Esophagus muscularis mucosa (tissue), 4 donors: ENCODE data around the gene C2. TPM values are rescaled to one million over a fixed set of nuclear protein-coding genes. Genes with fewer than 3 reads are reported as not detected.
A peak's percentile ranks its signal among the peaks of the same experiment; 100 is the strongest.
"Not testable (repeated sequence)": the region's sequence is repeated elsewhere in the genome, so short reads cannot be mapped to it uniquely, and the experiment has no call there.

Experiments
- DNase-seq: peaks from one replicate; pipeline ENCODE4 v3.0.0-alpha.2; 2017; ENCODE audit errors: extremely low spot score
- H3K27ac ChIP-seq, 4 donors: fragments of 200-600 bp; sonication (generic); replicated peaks in 1 of 4; 1 replicate in 3 of 4; 2 replicates in 1 of 4; pipeline ENCODE4 v1.5.1; 2016 to 2019; ENCODE audit warnings: mild to moderate bottlenecking in 1 of 4
- H3K27me3 ChIP-seq, 4 donors: fragments of 200-600 bp; sonication (generic); one replicate each; pipeline versions ENCODE4 v1.5.1 to v1.6.0; 2016 to 2019
- H3K36me3 ChIP-seq, 4 donors: fragments of 200-600 bp; sonication (generic); one replicate each; pipeline ENCODE4 v1.5.1; 2016 to 2019
- H3K4me1 ChIP-seq, 4 donors: fragments of 200-600 bp; sonication (generic); one replicate each; pipeline ENCODE4 v1.5.1; 2016 to 2019
- H3K4me3 ChIP-seq, 4 donors: fragments of 200-600 bp; sonication (generic); 1 replicate in 2 of 4; 2 replicates in 2 of 4; pipeline ENCODE4 v1.5.1; 2016 to 2019; ENCODE audit warnings: mild to moderate bottlenecking in 4 of 4, moderate library complexity in 1 of 4
- H3K9me3 ChIP-seq, 4 donors: fragments of 200-600 bp; sonication (generic); 1 replicate in 3 of 4; 2 replicates in 1 of 4; pipeline ENCODE4 v1.5.1; 2016 to 2019
- CTCF ChIP-seq, 3 experiments: fragments of 200-600 bp in 2 of 3; fragments of 450-650 bp in 1 of 3; sonication (generic) in 2 of 3; IDR thresholded peaks; one replicate each; pipeline ENCODE4 v1.5.1; 2017 to 2019; ENCODE audit warnings: antibody characterized with exemption in 3 of 3, mild to moderate bottlenecking in 2 of 3, moderate library complexity in 1 of 3
- EP300 ChIP-seq: sonication (generic); formaldehyde crosslinking; IDR thresholded peaks from one replicate; pipeline ENCODE4 v1.6.1; 2017; ENCODE audit warnings: antibody characterized with exemption
- POLR2A ChIP-seq: fragments of 450-650 bp; IDR thresholded peaks from one replicate; pipeline ENCODE4 v1.6.1; 2017; ENCODE audit warnings: antibody characterized with exemption, moderate library complexity, mild to moderate bottlenecking, low read depth
- POLR2AphosphoS5 ChIP-seq, 2 donors: sonication (generic); formaldehyde crosslinking; IDR thresholded peaks; one replicate each; pipeline ENCODE4 v1.6.1; 2017; ENCODE audit warnings: antibody characterized with exemption in 2 of 2
- WGBS: methylation state at CpG from one replicate; pipeline ENCODE4 v1.1.5; 2018; 5-methylcytosine and 5-hydroxymethylcytosine counted together
- intact Hi-C: fragments of 100-400 bp; cut with DNase I; formaldehyde crosslinking; loops from one replicate; pipeline ENCODE4 v1.15.1; 2023
- total RNA-seq, 4 donors: library from RNA; depleted of rRNA; stranded (reverse); fragments of >200 nt; gene quantifications; one replicate each; pipeline versions ENCODE4 v1.1.0 to v1.2.1, GENCODE V29; 2016

Gene C2
- total RNA-seq, 4 donors from 2014 or later = 10.0 to 15.4 (median 12.6) TPM

- intact Hi-C loops = loop anchor here (10.0 kb wide), 1 partner anchor 352 kb away; no protein-coding TSS in a partner anchor
- DNase-seq = no peak
- H3K9me3 ChIP-seq = no peaks in the 10 kb centered on the region
- H3K27me3 ChIP-seq = no peaks in the 10 kb centered on the region
- TF ChIP-seq EP300 = no peak
- no peak for TF ChIP-seq POLR2A
- no peak for TF ChIP-seq POLR2AphosphoS5 (IDR thresholded peaks at IDR 0.05)
- no peak for TF ChIP-seq CTCF (IDR thresholded peaks at IDR 0.05)
- no peaks in the 10 kb centered on the region for H3K4me1 ChIP-seq
- H3K27ac ChIP-seq = no peak overlapping the region
- 10% methylated on average over 5 of the region's 5 CpGs for WGBS
- H3K36me3 ChIP-seq = no peaks in the 10 kb centered on the region
- H3K4me3 ChIP-seq = no peak overlapping the region
These were observed 4.6 kb upstream of the C2 start for GRCh38 chr6:31922942-31923341.

GRCh38 chr6:31927863-31928671, 550 bp downstream of the C2 start:
- no peaks in the 10 kb centered on the region for H3K36me3 ChIP-seq
- peak overlapping the region in 1 of 4 donors; percentile 34 for H3K27ac ChIP-seq
- peak overlapping the region; percentile 4 to 41 (median 22) for H3K4me3 ChIP-seq
- peaks cover 0 to 5% (median 2%) of the 10 kb centered on the region in 4 donors for H3K27me3 ChIP-seq
- no peaks in the 10 kb centered on the region for H3K9me3 ChIP-seq
- DNase-seq = no peak
- H3K4me1 ChIP-seq = no peaks in the 10 kb centered on the region
- intact Hi-C loops = loop anchor here (10.0 kb wide), 1 partner anchor 347 kb away; no protein-coding TSS in a partner anchor
- TF ChIP-seq CTCF (IDR thresholded peaks at IDR 0.05) (no peak), POLR2AphosphoS5 (IDR thresholded peaks at IDR 0.05) (no peak), POLR2A (no peak), EP300 (no peak)
- WGBS = 75% methylated on average over 8 of the region's 11 CpGs

- Histone ChIP-seq H3K4me3 (no peak overlapping the region), H3K27ac (no peak overlapping the region), H3K36me3 (no peaks in the 10 kb centered on the region), H3K4me1 (no peaks in the 10 kb centered on the region), H3K27me3 (peaks cover 0 to 5% (median 2%) of the 10 kb centered on the region in 4 donors), H3K9me3 (no peaks in the 10 kb centered on the region)
- intact Hi-C loops = loop anchor here (10.0 kb wide), 1 partner anchor 346 kb away; no protein-coding TSS in a partner anchor
- DNase-seq = no peak
- 35% methylated on average over 2 of the region's 9 CpGs for WGBS
- TF ChIP-seq EP300 = no peak
- TF ChIP-seq POLR2A = no peak
- no peak for TF ChIP-seq POLR2AphosphoS5 (IDR thresholded peaks at IDR 0.05)
- TF ChIP-seq CTCF (IDR thresholded peaks at IDR 0.05) = no peak
These were observed 1.1 kb downstream of the C2 start for GRCh38 chr6:31928672-31928939.

GRCh38 chr6:31930962-31931361, 3.4 kb downstream of the C2 start:
- 90% methylated on average over 1 of the region's 1 CpG for WGBS
- DNase-seq = no peak

GRCh38 chr6:31932137-31932536, 4.6 kb downstream of the C2 start:
- 93% methylated on average over 11 of the region's 32 CpGs for WGBS
- H3K4me1 ChIP-seq, H3K27ac ChIP-seq, H3K9me3 ChIP-seq, DNase-seq, H3K27me3 ChIP-seq, intact Hi-C loops, H3K36me3 ChIP-seq, H3K4me3 ChIP-seq: not testable (repeated sequence)

More at GRCh38 chr6:31930962-31931361, 3.4 kb downstream of the C2 start:
- intact Hi-C loops = no loop called here
- H3K36me3 ChIP-seq = no peaks in the 10 kb centered on the region
- no peak overlapping the region for H3K27ac ChIP-seq
- H3K27me3 ChIP-seq = peaks cover 0 to 5% (median 2%) of the 10 kb centered on the region in 4 donors
- H3K9me3 ChIP-seq = no peaks in the 10 kb centered on the region
- H3K4me3 ChIP-seq = no peak overlapping the region
- no peak for TF ChIP-seq POLR2A
- TF ChIP-seq CTCF (IDR thresholded peaks at IDR 0.05) = no peak
- TF ChIP-seq EP300 = no peak
- TF ChIP-seq POLR2AphosphoS5 (IDR thresholded peaks at IDR 0.05) = no peak
- H3K4me1 ChIP-seq = no peaks in the 10 kb centered on the region
